ENCODE results near the gene CAMTA1. TPM values are rescaled to one million over a fixed set of nuclear protein-coding genes. Genes with fewer than 3 reads are reported as not detected.

The CAMTA1 gene
- total RNA-seq, 1 donor from 2014 or later, result 268 TPM

GRCh38 chr1:6962996-6963911 is 178.0 kb downstream of the CAMTA1 start:
- Mint-ChIP-seq H3K4me1 (peaks cover 56% of the 10 kb centered on the region), H3K27me3 (ENCODE audit: insufficient read depth, low read depth) (peaks cover 18% of the 10 kb centered on the region), H3K4me3 (peak overlapping the region; percentile 73), H3K27ac (no peak overlapping the region), H3K36me3 (no peaks in the 10 kb centered on the region), H3K9me3 (no peaks in the 10 kb centered on the region)
- Histone ChIP-seq H3F3A (ENCODE audit: low read depth) (peaks cover 6% of the 10 kb centered on the region), H3K9ac (no peak overlapping the region), H3K27ac (no peak overlapping the region), H3K9me3 (ENCODE audit: low read depth) (no peaks in the 10 kb centered on the region), H3K4me1 (peaks cover 20% of the 10 kb centered on the region), H3K27me3 (no peaks in the 10 kb centered on the region), H4K20me1 (ENCODE audit: low read depth) (peaks cover 6% of the 10 kb centered on the region), H3K79me2 (ENCODE audit: low read depth) (no peaks in the 10 kb centered on the region), H2AFZ (replicated peaks) (no peak overlapping the region), H3K4me2 (peak overlapping the region; percentile 91), H3K4me3 (peak overlapping the region; percentile 47), H3K36me3 (no peaks in the 10 kb centered on the region)
- DNase-seq (ENCODE audit: low spot score), result peak; percentile 99
- TF ChIP-seq EZH2phosphoT487 (IDR thresholded peaks at IDR 0.05), result no peak
- peak; percentile 24 for TF ChIP-seq CTCF (IDR thresholded peaks at IDR 0.05)
- TF ChIP-seq EZH2 (IDR thresholded peaks at IDR 0.05), result no peak

- Histone ChIP-seq H3K9me3 (ENCODE audit: low read depth) (no peaks in the 10 kb centered on the region), H4K20me1 (ENCODE audit: low read depth) (peaks cover 6% of the 10 kb centered on the region), H3K27ac (no peak overlapping the region), H3K4me1 (peaks cover 20% of the 10 kb centered on the region), H3K27me3 (no peaks in the 10 kb centered on the region), H3K4me3 (peak overlapping the region; percentile 47), H3K79me2 (ENCODE audit: low read depth) (no peaks in the 10 kb centered on the region), H3K36me3 (no peaks in the 10 kb centered on the region), H3F3A (ENCODE audit: low read depth) (peaks cover 6% of the 10 kb centered on the region), H3K9ac (no peak overlapping the region), H2AFZ (replicated peaks) (no peak overlapping the region), H3K4me2 (peak overlapping the region; percentile 91)
- no peak for TF ChIP-seq EZH2phosphoT487 (IDR thresholded peaks at IDR 0.05)
- TF ChIP-seq EZH2 (IDR thresholded peaks at IDR 0.05), result no peak
- no peak for TF ChIP-seq CTCF (IDR thresholded peaks at IDR 0.05)
- Mint-ChIP-seq H3K27me3 (ENCODE audit: insufficient read depth, low read depth) (peaks cover 20% of the 10 kb centered on the region), H3K4me1 (peaks cover 55% of the 10 kb centered on the region), H3K27ac (no peak overlapping the region), H3K4me3 (peak overlapping the region; percentile 50), H3K36me3 (no peaks in the 10 kb centered on the region), H3K9me3 (no peaks in the 10 kb centered on the region)
- DNase-seq (ENCODE audit: low spot score), result no peak
These were observed 178.7 kb downstream of the CAMTA1 start for GRCh38 chr1:6963912-6964307.

- Mint-ChIP-seq H3K4me1 (peaks cover 42% of the 10 kb centered on the region), H3K27ac (no peak overlapping the region), H3K4me3 (peak overlapping the region; percentile 19), H3K36me3 (no peaks in the 10 kb centered on the region), H3K27me3 (ENCODE audit: insufficient read depth, low read depth) (peaks cover 20% of the 10 kb centered on the region), H3K9me3 (no peaks in the 10 kb centered on the region)
- Histone ChIP-seq H3F3A (ENCODE audit: low read depth) (peaks cover 6% of the 10 kb centered on the region), H3K79me2 (ENCODE audit: low read depth) (no peaks in the 10 kb centered on the region), H3K9me3 (ENCODE audit: low read depth) (no peaks in the 10 kb centered on the region), H3K36me3 (no peaks in the 10 kb centered on the region), H3K4me2 (no peak overlapping the region), H3K4me1 (peaks cover 20% of the 10 kb centered on the region), H4K20me1 (ENCODE audit: low read depth) (peaks cover 6% of the 10 kb centered on the region), H2AFZ (replicated peaks) (no peak overlapping the region), H3K27ac (no peak overlapping the region), H3K27me3 (no peaks in the 10 kb centered on the region), H3K4me3 (no peak overlapping the region), H3K9ac (no peak overlapping the region)
- TF ChIP-seq EZH2 (IDR thresholded peaks at IDR 0.05), result no peak
- no peak for TF ChIP-seq EZH2phosphoT487 (IDR thresholded peaks at IDR 0.05)
- TF ChIP-seq CTCF (IDR thresholded peaks at IDR 0.05), result no peak
- no peak for DNase-seq (ENCODE audit: low spot score)
These were observed 180.1 kb downstream of the CAMTA1 start for GRCh38 chr1:6965083-6965934.

All from neural progenitor cell (in vitro differentiated cells).